ENCODE measurements around the gene RBPJ.

Gene RBPJ

DNA sequence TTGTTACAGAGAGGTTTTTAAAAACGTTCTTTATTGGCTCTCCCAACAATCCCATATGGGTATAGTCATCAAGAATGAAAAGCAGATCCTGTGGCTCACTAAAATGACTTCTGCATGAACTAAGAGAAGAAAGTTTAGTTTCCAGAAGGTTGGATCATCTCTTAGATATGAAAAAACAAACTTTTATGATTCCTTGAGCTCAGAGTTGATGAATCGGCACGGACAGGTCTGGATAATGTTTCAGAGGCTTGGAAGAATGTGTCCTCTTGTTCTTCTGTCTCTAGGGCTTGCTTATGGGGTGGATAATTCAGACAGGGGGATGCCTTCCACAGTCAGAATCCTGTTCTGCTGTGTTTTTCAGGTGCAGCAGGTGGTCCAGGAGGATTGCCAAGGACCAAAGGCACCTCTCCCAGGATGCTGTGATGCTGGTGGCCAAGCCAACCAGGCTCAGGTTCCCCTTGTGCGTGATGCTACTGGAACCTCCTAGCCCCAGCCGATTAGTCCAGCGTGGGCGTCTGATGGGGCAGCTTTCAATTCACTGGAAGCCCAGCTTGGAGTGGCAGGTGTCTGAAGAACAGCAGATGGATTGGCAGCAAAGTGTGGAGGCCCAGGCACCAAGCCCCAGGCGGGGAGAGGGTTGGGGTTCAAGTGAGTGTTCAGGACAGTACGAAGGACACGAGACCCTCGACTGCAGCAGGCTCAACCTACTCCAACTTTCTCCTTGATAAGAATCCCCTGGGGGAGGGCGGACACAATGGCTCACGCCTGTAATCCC lies 139.1 kb downstream of the RBPJ start:
- DNase-seq (ENCODE audit: low spot score): no peak

- no peak for DNase-seq (ENCODE audit: low spot score)
These were observed 142.1 kb downstream of the RBPJ start for GRCh38 chr4:26462874-26463273.

GRCh38 chr4:26463386-26463785 lies 142.6 kb downstream of the RBPJ start:
- no peak for DNase-seq (ENCODE audit: low spot score)

DNA sequence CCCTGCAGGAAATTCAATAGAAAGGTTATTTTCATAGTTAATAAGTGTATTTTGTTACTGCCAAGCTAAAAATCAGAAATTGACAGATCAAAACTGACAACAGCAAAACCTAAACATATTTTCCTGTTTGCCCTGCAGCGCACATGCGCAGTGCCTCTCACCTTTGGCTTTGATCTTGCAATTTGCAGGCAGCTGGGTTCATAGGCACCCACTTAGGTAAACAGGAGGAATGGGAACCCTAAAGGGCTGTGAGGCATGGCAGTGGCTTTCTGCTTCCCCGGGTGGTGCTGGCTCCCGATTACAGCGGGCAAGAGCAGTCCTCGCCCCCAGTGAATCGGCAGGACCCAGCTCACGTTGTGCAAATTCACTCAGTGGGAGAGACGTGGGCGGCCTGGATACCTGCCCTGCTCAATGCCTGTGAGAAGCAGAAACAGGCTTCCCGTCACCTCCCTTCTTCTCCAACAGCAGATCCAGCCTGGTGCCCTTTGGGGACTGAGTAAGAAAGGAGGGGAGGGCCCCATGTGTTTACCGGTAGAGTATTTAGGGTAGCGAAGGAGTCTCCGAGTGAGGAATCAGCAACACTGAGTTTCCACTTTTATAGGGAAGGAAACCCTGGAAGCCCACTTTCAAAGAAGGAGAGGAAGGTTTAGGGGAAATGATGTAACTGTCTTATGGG lies 143.7 kb downstream of the RBPJ start:
- DNase-seq (ENCODE audit: low spot score): no peak

DNA sequence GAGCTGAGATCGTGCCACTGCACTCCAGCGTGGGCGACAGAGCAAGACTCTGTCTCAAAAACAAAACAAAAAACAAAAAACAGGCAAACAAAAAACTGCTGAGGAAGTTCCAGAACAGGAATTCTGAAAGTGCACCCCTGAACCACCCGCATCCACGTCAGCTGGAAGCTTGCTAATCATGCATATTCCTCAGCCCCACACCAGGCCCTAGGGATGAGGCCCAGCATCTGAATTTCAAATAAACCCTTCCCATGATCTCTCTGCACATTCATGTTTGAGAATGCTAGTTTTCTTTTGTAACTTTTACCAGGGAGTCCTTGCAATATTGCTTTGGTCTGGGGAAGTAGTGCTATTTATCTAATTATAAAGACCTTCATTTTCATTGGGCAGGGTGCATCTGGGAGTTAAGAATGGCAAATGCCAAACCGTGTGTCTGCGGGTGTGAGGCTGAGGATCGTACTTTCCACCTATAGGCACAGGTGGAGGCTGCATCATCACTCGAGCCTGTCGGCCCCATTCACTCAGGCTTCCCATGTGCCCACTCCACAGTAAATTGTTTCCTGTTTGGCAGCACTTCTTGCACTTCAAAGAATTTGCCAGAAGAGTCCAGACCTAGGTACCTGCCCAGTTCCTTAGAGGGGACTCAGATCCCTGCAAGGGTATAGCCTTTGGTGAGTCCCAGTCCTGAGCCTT lies 145.9 kb downstream of the RBPJ start:
- no peak for DNase-seq (ENCODE audit: low spot score)

- no peak for DNase-seq (ENCODE audit: low spot score)
These were observed 146.9 kb downstream of the RBPJ start for GRCh38 chr4:26467724-26468123.

DNA sequence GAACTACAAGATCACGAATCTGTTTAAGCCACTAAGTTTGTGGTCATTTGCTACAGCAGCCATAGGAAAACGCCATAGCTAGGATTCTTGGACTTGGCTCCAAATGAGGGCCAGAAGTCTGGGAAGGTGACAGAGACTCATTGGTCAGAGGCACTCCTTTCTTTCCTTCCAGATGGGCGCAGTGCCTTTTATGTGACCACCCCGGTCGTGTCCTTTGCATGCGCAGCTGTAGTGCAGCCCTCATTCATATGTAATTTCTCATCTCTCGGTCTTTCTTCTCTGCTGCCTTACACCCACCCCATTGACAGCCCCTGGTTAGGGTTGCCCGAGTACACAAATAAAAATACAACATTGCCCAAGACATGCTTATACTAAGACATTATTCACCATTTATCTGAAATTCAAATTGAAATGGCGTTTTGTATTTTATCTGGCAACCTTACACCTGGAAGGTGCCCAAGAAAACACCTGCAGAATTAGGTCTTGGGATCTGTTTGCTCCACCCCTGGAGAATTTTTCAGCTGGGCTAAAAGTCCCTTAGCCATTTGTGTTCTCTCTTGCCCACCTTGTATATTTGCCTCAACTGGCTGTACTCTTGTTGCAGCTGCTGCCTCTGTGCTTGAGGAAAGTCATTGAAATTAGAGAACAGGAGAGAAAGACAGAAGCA lies 147.6 kb downstream of the RBPJ start:
- no peak for DNase-seq (ENCODE audit: low spot score)

- no peak for DNase-seq (ENCODE audit: low spot score)
These were observed 148.2 kb downstream of the RBPJ start for GRCh38 chr4:26468977-26469376.

DNA sequence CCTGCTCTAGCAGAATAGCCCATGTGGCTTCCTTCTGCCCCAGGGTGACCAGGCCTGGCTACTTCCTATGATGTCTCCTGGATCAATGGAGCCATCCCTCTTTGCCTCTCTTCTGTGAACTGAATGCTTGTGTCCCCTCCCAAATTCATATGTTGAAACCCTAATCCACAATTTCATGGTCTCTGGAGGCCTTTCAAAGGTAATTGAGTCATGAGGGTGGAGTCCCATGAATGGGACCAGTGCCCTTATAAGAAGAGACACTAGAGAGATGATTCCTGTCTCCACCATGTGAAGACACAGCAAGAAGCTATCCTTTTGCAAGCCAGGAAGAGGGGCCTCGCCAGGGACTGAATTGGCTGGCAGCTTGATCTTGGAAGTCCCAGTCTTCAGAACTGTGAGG lies 151.1 kb downstream of the RBPJ start:
- DNase-seq (ENCODE audit: low spot score): no peak

DNA sequence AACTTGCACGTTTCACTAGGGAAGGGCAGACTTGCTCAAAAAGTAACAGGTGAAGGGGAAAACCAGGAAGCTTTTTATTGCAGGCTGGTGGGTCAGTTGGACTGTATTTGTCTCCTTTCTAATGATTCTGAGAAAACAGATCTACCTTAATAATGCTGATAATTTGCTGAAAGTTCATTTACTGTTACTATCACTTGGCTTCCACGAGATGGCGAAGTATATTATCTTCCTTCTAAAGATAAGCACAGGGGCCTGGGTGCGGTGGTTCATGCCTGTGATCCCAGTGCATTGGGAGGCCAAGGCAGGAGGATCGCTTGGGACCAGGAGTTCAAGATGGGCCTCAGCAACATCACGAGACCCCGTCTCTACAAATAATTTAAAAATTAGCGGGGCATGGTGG lies 153.1 kb downstream of the RBPJ start:
- no peak for DNase-seq (ENCODE audit: low spot score)

DNA sequence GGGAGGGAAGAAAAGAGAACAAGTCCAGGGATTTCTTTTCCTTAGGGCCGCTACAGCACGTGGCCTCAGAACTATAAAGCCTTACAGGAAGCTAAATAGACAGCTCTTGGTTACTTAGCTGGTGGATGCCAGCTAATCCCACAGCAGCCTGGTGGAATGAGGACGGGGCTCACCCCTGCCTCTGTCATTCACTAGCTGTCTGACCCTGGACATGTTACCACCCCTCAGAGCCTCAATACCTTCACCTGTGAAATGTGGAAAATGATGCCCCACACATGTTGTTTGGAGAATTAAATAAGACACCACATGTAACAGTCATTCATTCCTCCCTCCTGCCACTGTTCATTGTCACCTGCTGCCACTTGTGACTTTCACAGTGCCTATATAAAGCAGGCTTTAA lies 153.7 kb downstream of the RBPJ start:
- no peak for DNase-seq (ENCODE audit: low spot score)

GRCh38 chr4:26475716-26476115 lies 154.9 kb downstream of the RBPJ start:
- DNase-seq (ENCODE audit: low spot score): no peak

DNA sequence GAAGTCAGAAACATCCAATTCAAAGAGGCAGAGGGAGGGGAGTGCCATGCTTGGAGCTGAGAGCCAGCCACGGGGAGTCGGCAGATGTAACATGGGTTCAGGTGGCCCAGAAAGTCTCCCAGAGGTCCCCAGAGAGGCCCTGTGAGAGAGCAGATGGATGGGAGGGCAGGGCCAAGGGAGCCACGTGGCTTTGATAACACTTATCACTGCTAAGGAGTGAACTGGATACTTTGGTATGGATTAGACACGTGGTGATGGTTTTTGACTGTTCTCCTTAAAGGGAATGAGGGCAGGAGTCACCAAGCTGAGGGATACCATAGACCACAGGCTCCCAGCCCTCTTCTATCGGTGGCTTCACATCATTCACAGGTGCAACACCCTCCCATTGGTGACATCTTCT lies 155.7 kb downstream of the RBPJ start:
- DNase-seq (ENCODE audit: low spot score): no peak

GRCh38 chr4:26478330-26478729 lies 157.5 kb downstream of the RBPJ start:
- DNase-seq (ENCODE audit: low spot score): no peak

DNA sequence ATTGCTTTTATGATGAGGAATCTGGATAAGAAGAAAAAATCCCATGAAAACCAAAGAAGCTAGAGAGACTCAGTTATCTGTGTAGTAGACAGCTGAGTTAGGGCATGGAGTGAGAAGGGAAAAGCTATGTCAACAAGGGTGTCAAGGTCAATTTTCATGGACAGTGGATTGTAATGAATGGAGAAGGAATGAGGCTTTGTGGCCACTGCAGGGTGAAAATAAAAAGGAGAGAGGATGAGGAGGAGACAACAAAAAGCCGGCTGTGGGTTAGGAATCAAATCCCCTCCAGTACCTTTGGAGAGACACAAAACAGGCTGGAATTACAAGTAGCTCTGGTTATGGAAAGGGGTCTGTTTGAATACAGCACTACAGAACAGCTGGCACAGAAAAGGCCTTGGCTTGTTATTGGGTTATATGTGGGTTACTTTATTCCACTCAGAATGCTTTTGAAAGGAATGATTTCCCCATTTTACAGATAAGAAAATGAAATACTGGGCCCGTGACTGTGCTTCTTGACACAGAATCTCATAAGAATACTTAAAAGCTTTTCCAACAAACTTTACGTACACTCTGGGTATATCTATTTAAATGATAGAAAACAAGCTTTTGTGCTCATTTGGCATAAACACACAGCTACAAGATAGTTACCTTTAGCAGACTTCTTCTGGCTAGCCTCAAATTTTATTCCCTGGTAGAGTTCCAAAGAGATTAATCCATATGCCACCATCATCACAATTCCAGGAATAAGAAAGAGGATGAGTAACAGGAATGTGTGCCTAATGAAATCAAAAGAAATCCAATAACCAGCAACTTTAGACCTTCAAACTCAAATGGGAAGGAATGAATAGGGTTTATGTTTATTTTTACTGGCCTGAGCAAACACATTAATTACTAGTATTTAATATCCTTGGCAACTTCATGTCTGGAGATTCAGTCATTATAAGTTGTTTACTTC lies 162.0 kb downstream of the RBPJ start:
- no peak for DNase-seq (ENCODE audit: low spot score)

GRCh38 chr4:26484032-26484515 lies 163.3 kb downstream of the RBPJ start:
- DNase-seq (ENCODE audit: low spot score): no peak

DNA sequence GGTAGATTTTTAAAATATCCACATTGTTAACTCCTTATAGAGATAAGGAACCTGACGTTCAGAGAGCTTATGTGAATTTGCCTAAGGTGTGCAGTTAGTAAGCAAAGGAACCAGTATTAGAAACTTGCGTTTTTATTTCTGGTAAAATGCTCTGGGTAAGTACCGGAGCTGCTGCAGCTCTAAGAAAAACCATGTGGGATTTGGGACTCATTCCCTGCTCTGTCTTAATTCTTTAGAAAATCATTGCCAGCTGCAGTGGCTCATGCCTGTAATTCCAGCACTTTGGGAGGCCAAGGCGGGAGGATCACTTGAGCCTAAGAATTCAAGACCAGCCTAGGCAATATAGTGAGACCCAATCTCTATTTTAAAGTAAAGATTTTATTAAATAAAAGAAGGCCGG lies 163.7 kb downstream of the RBPJ start:
- DNase-seq (ENCODE audit: low spot score): no peak
